ENCODE data around the gene ZNF668.
A peak's percentile ranks its signal among the peaks of the same experiment; 100 is the strongest.

ZNF668 gene

DNA sequence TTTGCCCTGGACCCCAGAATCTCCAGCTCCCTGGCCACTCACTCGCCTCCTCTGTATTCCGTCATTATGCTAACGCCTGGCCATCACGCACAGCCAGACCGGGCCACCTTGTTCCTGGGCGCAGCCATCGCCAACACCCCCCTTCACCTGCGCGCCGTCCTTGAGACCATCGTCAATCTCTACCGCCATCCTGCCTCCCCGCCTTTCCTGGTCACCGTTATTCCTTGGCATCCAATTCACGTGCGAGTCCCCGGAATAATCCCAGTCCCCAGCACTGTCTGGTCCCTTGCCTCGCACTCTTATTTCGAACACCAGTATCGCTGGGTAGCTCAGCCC, 20.0 kb upstream of the ZNF668 start:
- Histone ChIP-seq H3K9me3 (replicated peaks; ENCODE audit: low read length) (no peaks in the 10 kb centered on the region), H3K4me1 (ENCODE audit: control insufficient read depth, insufficient read depth, low read length) (peaks cover 15% of the 10 kb centered on the region), H3K27me3 (ENCODE audit: control insufficient read depth, insufficient read depth, low read length) (no peaks in the 10 kb centered on the region), H3K4me3 (ENCODE audit: low read length) (peak overlapping the region; percentile 93), H3K9ac (ENCODE audit: low read depth, low read length) (peak overlapping the region; percentile 88), H3K36me3 (ENCODE audit: insufficient read depth, low read length) (peaks cover 21% of the 10 kb centered on the region), H3K4me2 (ENCODE audit: low read length) (peak overlapping the region; percentile 93)

GRCh38 chr16:31093132-31093703, 19.2 kb upstream of the ZNF668 start:
- H3K4me3 ChIP-seq (ENCODE audit: low read length) = peak overlapping the region; percentile 93

GRCh38 chr16:31092330-31092729, 18.3 kb upstream of the ZNF668 start:
- H3K9me3 ChIP-seq (replicated peaks; ENCODE audit: low read length) = no peaks in the 10 kb centered on the region
- no peak overlapping the region for H3K4me3 ChIP-seq (ENCODE audit: low read length)
- H3K9ac ChIP-seq (ENCODE audit: low read depth, low read length) = peak overlapping the region; percentile 5
- H3K27me3 ChIP-seq (ENCODE audit: control insufficient read depth, insufficient read depth, low read length) = no peaks in the 10 kb centered on the region
- H3K4me1 ChIP-seq (ENCODE audit: control insufficient read depth, insufficient read depth, low read length) = peaks cover 15% of the 10 kb centered on the region
- peaks cover 35% of the 10 kb centered on the region for H3K36me3 ChIP-seq (ENCODE audit: insufficient read depth, low read length)
- H3K4me2 ChIP-seq (ENCODE audit: low read length) = no peak overlapping the region

More at GRCh38 chr16:31093132-31093703, 19.2 kb upstream of the ZNF668 start:
- no peaks in the 10 kb centered on the region for H3K27me3 ChIP-seq (ENCODE audit: control insufficient read depth, insufficient read depth, low read length)
- H3K9me3 ChIP-seq (replicated peaks; ENCODE audit: low read length) = no peaks in the 10 kb centered on the region
- H3K4me1 ChIP-seq (ENCODE audit: control insufficient read depth, insufficient read depth, low read length) = peaks cover 15% of the 10 kb centered on the region
- H3K4me2 ChIP-seq (ENCODE audit: low read length) = peak overlapping the region; percentile 93
- peak overlapping the region; percentile 88 for H3K9ac ChIP-seq (ENCODE audit: low read depth, low read length)
- peaks cover 28% of the 10 kb centered on the region for H3K36me3 ChIP-seq (ENCODE audit: insufficient read depth, low read length)

DNA sequence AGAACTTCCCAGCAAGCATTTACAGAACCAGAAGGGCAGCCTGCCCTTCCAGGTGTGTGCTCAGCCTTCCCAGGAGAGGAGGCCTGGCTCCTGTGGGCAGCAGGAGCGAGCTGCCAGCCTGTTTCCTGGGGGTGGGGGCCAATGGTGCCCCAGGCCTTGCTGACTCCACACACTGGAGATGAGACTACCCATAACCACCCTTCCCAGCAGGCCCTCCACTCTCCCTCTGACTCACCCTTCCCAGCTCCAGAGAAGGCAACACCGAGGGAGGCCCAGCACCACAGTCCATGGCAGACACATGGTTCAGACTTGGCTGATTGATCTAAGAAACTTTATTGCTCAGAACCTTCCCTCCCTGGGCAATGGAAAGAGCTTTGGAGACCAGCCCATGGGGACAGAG, 16.5 kb upstream of the ZNF668 start:
- no peaks in the 10 kb centered on the region for H3K9me3 ChIP-seq (replicated peaks; ENCODE audit: low read length)
- no peak overlapping the region for H3K9ac ChIP-seq (ENCODE audit: low read depth, low read length)
- H3K27me3 ChIP-seq (ENCODE audit: control insufficient read depth, insufficient read depth, low read length) = no peaks in the 10 kb centered on the region
- no peak overlapping the region for H3K4me3 ChIP-seq (ENCODE audit: low read length)
- H3K36me3 ChIP-seq (ENCODE audit: insufficient read depth, low read length) = peaks cover 39% of the 10 kb centered on the region
- H3K4me1 ChIP-seq (ENCODE audit: control insufficient read depth, insufficient read depth, low read length) = peaks cover 21% of the 10 kb centered on the region
- H3K4me2 ChIP-seq (ENCODE audit: low read length) = no peak overlapping the region

- Histone ChIP-seq H3K36me3 (ENCODE audit: insufficient read depth, low read length) (peaks cover 44% of the 10 kb centered on the region), H3K4me1 (ENCODE audit: control insufficient read depth, insufficient read depth, low read length) (peaks cover 25% of the 10 kb centered on the region), H3K9ac (ENCODE audit: low read depth, low read length) (no peak overlapping the region), H3K4me3 (ENCODE audit: low read length) (no peak overlapping the region), H3K27me3 (ENCODE audit: control insufficient read depth, insufficient read depth, low read length) (no peaks in the 10 kb centered on the region), H3K4me2 (ENCODE audit: low read length) (no peak overlapping the region), H3K9me3 (replicated peaks; ENCODE audit: low read length) (no peaks in the 10 kb centered on the region)
Measured at GRCh38 chr16:31089199-31089598, 15.2 kb upstream of the ZNF668 start.

GRCh38 chr16:31088459-31089183, 14.6 kb upstream of the ZNF668 start, which contains the start of gene PRSS53:
Gene PRSS53, minus strand, starts transcription at chr16:31088943. Its CDS starts 134 bp downstream, at chr16:31088809.
- Histone ChIP-seq H3K4me3 (ENCODE audit: low read length) (no peak within 1 kb of the TSS), H3K9me3 (replicated peaks; ENCODE audit: low read length) (no peaks in the 10 kb centered on the region), H3K27me3 (ENCODE audit: control insufficient read depth, insufficient read depth, low read length) (no peaks in the 10 kb centered on the region), H3K36me3 (ENCODE audit: insufficient read depth, low read length) (peaks cover 49% of the 10 kb centered on the region), H3K9ac (ENCODE audit: low read depth, low read length) (no peak within 1 kb of the TSS), H3K4me2 (ENCODE audit: low read length) (no peak within 1 kb of the TSS), H3K4me1 (ENCODE audit: control insufficient read depth, insufficient read depth, low read length) (peaks cover 25% of the 10 kb centered on the region)

DNA sequence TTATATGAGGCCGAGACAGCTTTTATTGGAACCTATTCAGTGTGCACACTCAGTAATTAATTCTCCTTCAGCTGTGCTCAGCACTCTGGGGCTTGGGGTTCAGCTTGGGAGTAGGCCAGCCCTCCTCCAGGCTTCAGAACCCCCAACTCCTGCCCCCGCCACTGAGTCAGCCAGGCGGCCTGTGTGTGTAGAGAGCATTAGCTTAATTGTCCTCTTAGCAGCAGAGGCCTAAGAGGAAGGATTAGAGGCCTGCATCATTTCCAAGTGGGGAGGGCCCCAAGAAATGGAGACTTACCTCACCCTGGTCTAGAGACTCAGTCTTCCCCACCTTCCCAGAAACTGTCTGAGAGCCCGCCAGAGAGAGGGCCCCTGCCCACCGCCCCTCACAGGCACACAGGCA, 13.9 kb upstream of the ZNF668 start:
- Histone ChIP-seq H3K9me3 (replicated peaks; ENCODE audit: low read length) (no peaks in the 10 kb centered on the region), H3K9ac (ENCODE audit: low read depth, low read length) (no peak overlapping the region), H3K4me1 (ENCODE audit: control insufficient read depth, insufficient read depth, low read length) (peaks cover 25% of the 10 kb centered on the region), H3K36me3 (ENCODE audit: insufficient read depth, low read length) (peaks cover 52% of the 10 kb centered on the region), H3K27me3 (ENCODE audit: control insufficient read depth, insufficient read depth, low read length) (no peaks in the 10 kb centered on the region), H3K4me3 (ENCODE audit: low read length) (no peak overlapping the region), H3K4me2 (ENCODE audit: low read length) (no peak overlapping the region)

DNA sequence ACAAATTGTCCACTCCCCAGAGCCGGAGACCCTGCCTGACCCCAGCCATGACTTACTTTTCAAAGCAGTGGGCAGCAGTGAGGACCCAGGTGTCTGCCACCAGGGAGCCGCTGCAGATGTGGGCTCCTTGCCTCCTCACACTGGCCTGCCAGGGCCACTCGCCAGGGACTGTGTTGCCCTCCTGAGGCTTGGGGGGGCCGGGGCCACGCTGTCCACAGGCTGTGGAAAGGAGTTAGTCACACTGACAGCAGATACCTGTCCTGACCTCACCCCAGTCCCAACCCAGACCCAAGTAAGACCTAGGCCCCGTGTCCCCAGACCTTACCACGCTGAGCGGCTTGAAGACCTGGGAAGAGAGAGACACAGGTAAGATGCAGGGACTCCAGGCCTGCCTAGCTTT, 13.4 kb upstream of the ZNF668 start:
- Histone ChIP-seq H3K4me1 (ENCODE audit: control insufficient read depth, insufficient read depth, low read length) (peaks cover 21% of the 10 kb centered on the region), H3K36me3 (ENCODE audit: insufficient read depth, low read length) (peaks cover 51% of the 10 kb centered on the region), H3K4me3 (ENCODE audit: low read length) (no peak overlapping the region), H3K4me2 (ENCODE audit: low read length) (no peak overlapping the region), H3K9ac (ENCODE audit: low read depth, low read length) (no peak overlapping the region), H3K9me3 (replicated peaks; ENCODE audit: low read length) (no peaks in the 10 kb centered on the region), H3K27me3 (ENCODE audit: control insufficient read depth, insufficient read depth, low read length) (no peaks in the 10 kb centered on the region)

- no peak overlapping the region for H3K9ac ChIP-seq (ENCODE audit: low read depth, low read length)
- H3K4me1 ChIP-seq (ENCODE audit: control insufficient read depth, insufficient read depth, low read length) = peaks cover 22% of the 10 kb centered on the region
- peaks cover 52% of the 10 kb centered on the region for H3K36me3 ChIP-seq (ENCODE audit: insufficient read depth, low read length)
- H3K4me3 ChIP-seq (ENCODE audit: low read length) = no peak overlapping the region
- H3K27me3 ChIP-seq (ENCODE audit: control insufficient read depth, insufficient read depth, low read length) = no peaks in the 10 kb centered on the region
- H3K9me3 ChIP-seq (replicated peaks; ENCODE audit: low read length) = no peaks in the 10 kb centered on the region
- H3K4me2 ChIP-seq (ENCODE audit: low read length) = no peak overlapping the region
Measured at GRCh38 chr16:31086629-31086906, 12.5 kb upstream of the ZNF668 start.

DNA sequence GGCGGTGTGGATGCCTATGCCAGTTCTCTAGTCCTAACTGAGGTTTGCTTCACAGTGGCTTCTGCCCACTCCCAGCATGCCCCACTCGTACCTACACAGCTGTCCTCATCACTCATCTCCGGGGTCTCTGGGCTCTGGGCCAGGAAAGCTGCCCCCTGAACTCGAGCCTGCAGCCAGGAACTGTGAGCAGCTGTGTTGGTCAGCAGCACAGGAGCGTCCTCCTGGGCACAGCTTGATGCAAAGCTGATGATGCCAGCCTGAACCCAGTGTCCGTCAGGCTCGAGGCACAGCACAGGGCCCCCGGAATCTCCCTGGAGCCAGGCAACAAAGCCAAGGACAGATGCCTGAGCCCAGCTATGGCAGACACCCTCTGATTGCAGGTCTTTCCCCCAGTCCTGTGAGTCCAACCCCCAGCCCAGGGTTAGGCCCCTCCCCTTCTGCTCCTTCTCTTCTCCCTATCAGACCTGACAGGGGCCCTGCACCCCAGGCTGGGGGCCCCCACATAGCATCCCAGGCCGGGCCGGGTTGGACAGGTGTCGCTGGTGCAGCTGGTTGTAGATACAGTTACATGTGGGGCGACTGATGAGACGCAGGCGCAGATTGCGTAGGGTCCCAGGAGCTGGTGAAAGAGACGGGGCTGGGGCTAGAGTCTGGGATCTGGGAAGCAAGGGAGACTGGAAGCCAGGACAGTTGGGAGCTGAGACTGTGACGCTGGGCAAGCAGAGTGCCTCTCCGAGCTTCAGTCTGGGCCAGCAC, 12.0 kb upstream of the ZNF668 start:
- H3K4me1 ChIP-seq (ENCODE audit: control insufficient read depth, insufficient read depth, low read length) = peaks cover 22% of the 10 kb centered on the region
- H3K4me3 ChIP-seq (ENCODE audit: low read length) = no peak overlapping the region
- H3K27me3 ChIP-seq (ENCODE audit: control insufficient read depth, insufficient read depth, low read length) = no peaks in the 10 kb centered on the region
- peaks cover 53% of the 10 kb centered on the region for H3K36me3 ChIP-seq (ENCODE audit: insufficient read depth, low read length)
- H3K9me3 ChIP-seq (replicated peaks; ENCODE audit: low read length) = no peaks in the 10 kb centered on the region
- H3K9ac ChIP-seq (ENCODE audit: low read depth, low read length) = no peak overlapping the region
- peak overlapping the region; percentile 17 for H3K4me2 ChIP-seq (ENCODE audit: low read length)

GRCh38 chr16:31085411-31085810, 11.4 kb upstream of the ZNF668 start:
- no peak overlapping the region for H3K4me3 ChIP-seq (ENCODE audit: low read length)
- no peaks in the 10 kb centered on the region for H3K27me3 ChIP-seq (ENCODE audit: control insufficient read depth, insufficient read depth, low read length)
- peaks cover 53% of the 10 kb centered on the region for H3K36me3 ChIP-seq (ENCODE audit: insufficient read depth, low read length)
- H3K9me3 ChIP-seq (replicated peaks; ENCODE audit: low read length) = no peaks in the 10 kb centered on the region
- no peak overlapping the region for H3K9ac ChIP-seq (ENCODE audit: low read depth, low read length)
- H3K4me2 ChIP-seq (ENCODE audit: low read length) = peak overlapping the region; percentile 17
- peaks cover 17% of the 10 kb centered on the region for H3K4me1 ChIP-seq (ENCODE audit: control insufficient read depth, insufficient read depth, low read length)

Data from skeletal muscle satellite cell (primary cell).